Activated T-cell treated with anti-CD3 and anti-CD28 coated beads for 48 hours (primary cell): Measurements from ENCODE around the gene KCNA3.

ENCODE experiments used
- DNase-seq: peaks from one replicate; pipeline ENCODE4 v3.0.0-alpha.2; 2020; ENCODE audit warnings: low read depth

The KCNA3 gene

GRCh38 chr1:110674337-110675059, at the start of gene KCNA3:
TSS of gene KCNA3 (minus strand) at chr1:110674940. CDS start at chr1:110674809, 131 bp downstream.
- peak; percentile 62 for DNase-seq

DNA sequence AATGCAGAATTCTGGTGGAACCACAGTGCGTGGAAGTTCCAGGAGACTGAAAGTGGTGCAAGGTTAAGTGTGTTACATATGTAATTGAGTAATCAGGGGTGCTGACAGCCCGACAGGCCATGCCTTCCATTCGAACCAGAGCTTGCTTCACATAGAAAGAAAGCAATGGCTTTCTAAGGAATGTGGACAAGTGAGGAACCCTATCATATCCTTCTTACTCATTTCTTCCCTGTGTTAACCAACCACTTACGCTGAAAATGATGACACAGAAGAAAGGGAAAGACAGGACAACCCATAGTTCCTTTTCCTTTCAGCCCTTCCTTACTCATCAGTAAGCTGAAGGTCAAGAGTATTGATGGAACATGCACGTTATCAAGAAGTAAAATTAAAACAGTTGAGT, 48.1 kb upstream of the KCNA3 start:
- no peak for DNase-seq

DNA sequence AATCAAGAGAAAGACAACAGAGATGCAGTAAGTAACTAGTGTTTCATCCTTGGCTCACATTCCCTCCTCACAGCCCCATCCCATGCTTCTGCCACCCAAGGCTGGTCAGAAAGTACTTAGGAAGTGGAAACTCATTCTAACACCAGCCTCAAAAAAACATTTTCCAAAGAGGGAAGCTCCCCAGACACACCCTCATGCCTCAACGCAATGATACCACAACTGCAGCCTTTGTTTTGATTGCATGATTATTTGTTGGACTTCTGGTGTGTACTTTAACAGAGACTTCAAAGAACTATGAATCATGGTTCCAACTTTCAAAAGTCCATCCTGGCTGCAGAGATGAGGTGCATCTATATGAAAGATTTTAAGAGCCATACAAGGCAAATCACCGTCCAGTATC, 45.2 kb upstream of the KCNA3 start:
- no peak for DNase-seq

GRCh38 chr1:110718452-110718851, 43.7 kb upstream of the KCNA3 start:
- DNase-seq = no peak

GRCh38 chr1:110717179-110717578, 42.4 kb upstream of the KCNA3 start:
- DNase-seq = no peak

- DNase-seq = no peak
Measured at GRCh38 chr1:110714374-110714995, 39.7 kb upstream of the KCNA3 start.

GRCh38 chr1:110713221-110713620, 38.5 kb upstream of the KCNA3 start:
- DNase-seq = no peak

DNA sequence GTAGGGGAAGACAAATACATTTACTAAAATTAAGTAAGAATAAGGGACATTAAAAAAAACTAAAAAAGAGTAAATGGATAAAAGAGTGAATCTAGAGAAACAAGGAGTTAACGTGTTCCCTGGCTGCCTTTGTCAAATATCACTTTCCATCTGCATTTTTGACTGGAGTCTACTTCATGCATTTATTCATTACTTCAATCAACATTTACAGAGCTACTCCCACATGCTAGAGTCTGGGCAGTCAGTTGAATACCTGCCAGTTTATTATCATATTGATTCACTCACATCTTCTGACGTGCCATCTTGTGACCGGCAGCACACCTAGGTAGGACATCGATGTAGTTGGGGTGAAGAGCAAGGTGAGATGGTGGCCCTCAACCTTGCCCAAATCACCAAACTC, 35.6 kb upstream of the KCNA3 start:
- no peak for DNase-seq

DNA sequence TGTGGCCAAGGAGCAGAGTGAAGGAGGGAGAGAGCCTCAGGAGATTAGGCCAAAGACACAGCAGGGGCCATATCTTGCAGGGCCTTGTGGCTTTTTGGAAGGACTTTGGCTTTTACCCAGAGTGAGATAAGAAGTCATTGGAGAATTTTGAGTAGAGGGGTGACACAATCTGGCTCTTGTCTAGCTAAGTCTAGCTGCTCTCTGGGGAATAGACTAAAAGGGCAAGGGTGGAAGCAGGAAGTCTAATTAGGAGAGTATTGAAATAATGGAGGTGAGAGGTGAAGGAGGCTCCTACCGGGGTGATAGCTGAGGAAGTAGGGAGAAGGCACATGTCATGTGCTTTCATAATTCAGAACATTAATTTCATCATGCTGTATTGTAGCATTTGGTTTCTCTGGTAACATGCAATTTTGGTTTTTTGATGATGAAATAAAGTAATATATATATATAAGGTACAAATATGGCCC, 34.3 kb upstream of the KCNA3 start:
- DNase-seq = no peak

DNA sequence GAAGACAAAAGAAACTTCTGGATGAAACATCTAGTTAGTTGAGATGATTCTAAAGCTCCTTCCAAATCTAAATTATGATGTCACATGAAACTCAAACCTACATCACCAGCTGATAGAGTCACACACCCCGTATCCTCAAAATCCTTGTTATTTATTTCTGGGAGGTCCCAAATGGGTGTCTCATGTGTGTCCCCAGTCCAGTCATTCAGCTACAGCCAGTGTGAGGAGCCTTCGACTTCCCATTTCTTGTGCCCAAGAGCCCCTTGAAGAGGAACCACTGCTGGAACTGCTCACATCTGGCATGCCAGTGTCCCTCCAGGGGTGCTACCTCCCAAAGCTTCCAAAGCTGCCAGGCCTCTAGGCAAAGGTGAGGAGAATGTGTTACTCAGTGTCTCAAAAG, 32.5 kb upstream of the KCNA3 start:
- no peak for DNase-seq

DNA sequence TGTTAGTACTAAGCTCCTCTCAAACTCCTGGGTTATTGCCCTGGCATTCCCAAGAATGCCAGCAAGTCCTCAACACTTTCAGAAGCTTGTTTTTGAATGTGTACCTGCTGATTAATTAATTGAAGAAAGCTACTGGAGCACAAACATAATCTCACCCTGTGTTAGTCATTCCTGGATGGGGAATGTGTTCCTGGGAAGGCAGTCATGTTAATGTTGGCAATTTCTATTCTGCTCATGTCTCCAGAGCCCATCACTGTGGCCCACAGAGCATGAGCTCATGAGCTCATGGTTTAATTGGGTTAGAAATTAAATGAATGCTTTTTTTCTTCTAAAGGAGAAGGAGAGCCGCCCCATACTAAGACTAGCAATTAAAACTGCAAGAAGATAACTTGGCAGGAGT, 31.9 kb upstream of the KCNA3 start:
- no peak for DNase-seq

GRCh38 chr1:110702260-110702659, 27.5 kb upstream of the KCNA3 start:
- no peak for DNase-seq

GRCh38 chr1:110700767-110701166, 26.0 kb upstream of the KCNA3 start:
- no peak for DNase-seq

GRCh38 chr1:110697606-110698005, 22.9 kb upstream of the KCNA3 start:
- DNase-seq = no peak

DNA sequence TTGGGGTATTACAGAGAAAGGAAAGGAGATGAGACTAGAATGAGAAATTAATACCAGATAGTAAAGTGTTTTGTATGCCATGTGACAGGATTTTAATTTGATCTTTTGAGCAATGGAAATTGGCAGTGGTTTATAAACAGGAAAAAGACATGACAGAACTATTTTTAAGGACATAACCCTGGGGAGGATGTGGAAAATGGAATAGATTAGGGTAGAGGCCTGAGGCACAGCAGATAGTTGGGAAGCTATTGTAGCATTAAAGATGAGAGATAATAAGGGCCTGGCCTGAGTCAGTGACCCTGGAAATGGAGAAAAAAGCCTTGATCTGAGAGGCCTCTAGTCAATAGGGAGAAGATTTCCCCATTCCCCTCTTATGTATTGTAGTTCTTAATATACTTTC, 22.1 kb upstream of the KCNA3 start:
- no peak for DNase-seq

- DNase-seq = no peak
Measured at GRCh38 chr1:110690709-110691365, 16.1 kb upstream of the KCNA3 start.

- no peak for DNase-seq
Measured at GRCh38 chr1:110689868-110690267, 15.1 kb upstream of the KCNA3 start.

DNA sequence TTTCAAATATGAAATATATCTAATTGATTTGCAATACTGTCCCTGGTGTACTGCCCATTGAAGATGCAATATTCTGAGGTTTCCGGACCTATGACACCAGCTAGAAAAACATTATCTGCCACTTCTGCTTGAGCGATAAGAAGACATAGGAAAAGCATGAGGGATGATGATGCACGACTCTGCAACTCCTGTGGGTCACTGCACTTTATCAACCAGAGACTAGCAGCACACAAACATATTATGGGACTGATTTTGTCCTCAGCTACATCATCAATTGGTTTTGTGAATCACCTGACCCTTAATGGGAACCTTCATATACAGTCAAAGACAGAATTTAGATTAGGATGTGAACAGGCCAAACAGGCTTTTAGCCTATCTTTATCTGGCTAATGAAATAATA, 13.8 kb upstream of the KCNA3 start:
- no peak for DNase-seq

DNA sequence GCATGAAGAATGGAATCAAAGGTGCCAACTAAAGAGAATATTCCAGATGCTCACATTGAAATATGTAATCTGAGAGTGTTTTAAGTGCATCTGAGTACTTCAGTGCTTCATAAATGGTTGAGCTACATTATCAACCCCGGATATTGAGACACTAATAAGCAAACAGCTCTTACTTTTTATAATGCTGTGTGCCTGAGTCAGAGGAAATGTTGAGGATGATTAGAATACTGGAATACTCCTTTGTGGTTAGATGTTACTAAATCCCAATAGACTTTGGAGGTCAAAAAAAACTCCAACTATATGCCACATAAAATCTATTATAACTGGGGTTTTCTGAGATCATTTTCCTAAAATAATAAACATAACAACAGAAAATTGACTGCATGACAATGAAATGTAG, 12.5 kb upstream of the KCNA3 start:
- DNase-seq = no peak

DNA sequence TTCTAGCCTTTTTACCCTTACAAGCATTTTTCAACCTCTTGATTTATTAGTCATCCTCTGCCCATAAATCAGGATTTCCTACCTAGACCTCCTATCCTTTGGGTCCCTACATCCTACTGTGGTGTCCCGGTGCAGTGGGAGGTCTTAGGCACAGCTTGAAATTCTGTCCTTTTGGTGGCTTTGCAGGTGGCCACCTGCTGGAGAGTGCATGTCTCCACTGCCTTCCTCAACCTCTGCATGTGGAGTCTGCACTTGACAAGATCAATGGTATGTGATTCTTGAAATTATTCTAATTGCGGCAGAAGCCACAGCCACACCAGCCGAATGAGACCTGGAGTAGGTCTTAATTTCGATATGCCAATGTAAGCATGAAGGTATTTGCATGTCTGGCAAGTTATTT, 11.4 kb upstream of the KCNA3 start:
- no peak for DNase-seq

- DNase-seq = no peak
Measured at GRCh38 chr1:110684491-110684890, 9.8 kb upstream of the KCNA3 start.

DNA sequence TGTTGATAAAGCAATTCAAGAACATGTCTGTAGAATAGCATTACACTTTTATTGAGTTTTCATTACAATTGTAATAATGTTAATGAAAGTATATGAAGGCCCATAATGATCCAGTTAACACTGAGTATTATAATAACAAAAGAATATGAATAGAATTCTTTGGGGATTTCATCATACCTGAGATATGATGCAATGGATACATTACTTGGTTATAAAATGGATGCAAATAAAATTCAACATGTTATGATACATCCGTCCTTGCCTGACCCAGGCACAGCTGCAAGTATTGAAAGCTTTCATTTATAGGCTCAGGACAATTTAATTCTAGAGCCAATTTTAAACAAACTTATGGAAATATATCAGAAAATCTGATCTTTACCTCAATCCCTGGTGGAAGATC, 8.2 kb upstream of the KCNA3 start:
- no peak for DNase-seq

GRCh38 chr1:110680036-110680735, 5.4 kb upstream of the KCNA3 start:
- no peak for DNase-seq
